SK-N-SH (cell line): ENCODE results near the gene ORC3. TPM values are rescaled to one million over a fixed set of nuclear protein-coding genes. Genes with fewer than 3 reads are reported as not detected.
"Not testable (repeated sequence)": the region's sequence is repeated elsewhere in the genome, so short reads cannot be mapped to it uniquely, and the experiment has no call there.

Experiments
- CTCF ChIA-PET: fragments of 300-600, 350-600 bp; formaldehyde crosslinking; extraction: SDS; loops from one replicate; lab custom pipeline; 2021; lab: Yijun Ruan, JAX
- POLR2A ChIA-PET: fragments of 350-600 bp; sonication (Branson Sonifier 250); formaldehyde crosslinking; extraction: SDS; loops from one replicate; lab custom pipeline; 2020; ENCODE audit warnings: antibody characterized with exemption, inconsistent platforms; lab: Yijun Ruan, JAX
- DNase-seq: peaks from one replicate; pipeline ENCODE4 v3.0.0; 2012
- H2AFZ ChIP-seq: fragments of 200-600 bp; sonication (generic); 2 replicates; pipeline ENCODE4 v1.8.1; 2016; ENCODE audit warnings: antibody characterized with exemption, mild to moderate bottlenecking, low read depth
- H3F3A ChIP-seq: fragments of 200-600 bp; sonication (generic); replicated peaks from 2 replicates; pipeline ENCODE3; 2016; ENCODE audit warnings: antibody characterized with exemption, mild to moderate bottlenecking; ENCODE audit not compliant: insufficient read depth
- H3K27ac ChIP-seq, 2 experiments: fragments of 200-500 bp in 1 of 2; fragments of 200-600 bp in 1 of 2; sonication (Bioruptor generic) in 1 of 2; sonication (generic), shearing (Covaris generic) in 1 of 2; 2 replicates each; pipeline versions ENCODE4 v1.5.1 to v1.6.1; 2014 to 2016; ENCODE audit warnings: low read depth in 2 of 2, inconsistent platforms in 1 of 2, low read length in 1 of 2, mild to moderate bottlenecking in 1 of 2, mixed read lengths in 1 of 2
- H3K27me3 ChIP-seq: fragments of 200-600 bp; sonication (generic), shearing (Covaris generic); 2 replicates; pipeline ENCODE4 v1.6.1; 2016; ENCODE audit warnings: mixed run types; ENCODE audit not compliant: insufficient read depth
- H3K36me3 ChIP-seq, 2 experiments: fragments of 200-500 bp in 1 of 2; fragments of 200-600 bp in 1 of 2; sonication (Bioruptor generic) in 1 of 2; sonication (generic) in 1 of 2; replicated peaks in 1 of 2; 2 replicates each; pipeline versions ENCODE3 to v1.5.1; 2014 to 2016; ENCODE audit warnings: low read length in 1 of 2, mild to moderate bottlenecking in 1 of 2; ENCODE audit not compliant: insufficient read depth in 2 of 2, control insufficient read depth in 1 of 2
- H3K4me1 ChIP-seq, 2 experiments: fragments of 200-500 bp in 1 of 2; fragments of 200-600 bp in 1 of 2; sonication (Bioruptor generic) in 1 of 2; sonication (generic), shearing (Covaris generic) in 1 of 2; 2 replicates each; pipeline versions ENCODE4 v1.5.1 to v1.6.1; 2014 to 2016; ENCODE audit warnings: low read depth in 1 of 2, low read length in 1 of 2, mixed run types in 1 of 2; ENCODE audit not compliant: insufficient read depth in 2 of 2, control insufficient read depth in 1 of 2
- H3K4me2 ChIP-seq: fragments of 200-600 bp; sonication (generic), shearing (Covaris generic); 2 replicates; pipeline ENCODE4 v1.6.1; 2017; ENCODE audit warnings: mixed run types
- H3K4me3 ChIP-seq, 2 experiments: fragments of 200-500 bp in 1 of 2; fragments of 200-600 bp in 1 of 2; sonication (Bioruptor generic) in 1 of 2; sonication (generic), shearing (Covaris generic) in 1 of 2; 2 replicates each; pipeline versions ENCODE4 v1.5.1 to v1.8.1; 2014 to 2016; ENCODE audit warnings: low read depth in 2 of 2, inconsistent platforms in 1 of 2, low read length in 1 of 2, mild to moderate bottlenecking in 1 of 2, mixed read lengths in 1 of 2, moderate library complexity in 1 of 2
- H3K79me2 ChIP-seq: fragments of 200-600 bp; sonication (generic); 2 replicates; pipeline ENCODE4 v1.8.1; 2017; ENCODE audit warnings: mild to moderate bottlenecking; ENCODE audit not compliant: insufficient read depth
- H3K9ac ChIP-seq: fragments of 200-600 bp; sonication (generic); 2 replicates; pipeline ENCODE4 v1.6.1; 2017; ENCODE audit warnings: mixed run types
- H3K9me2 ChIP-seq: fragments of 200-600 bp; sonication (generic); 2 replicates; pipeline ENCODE4 v1.6.1; 2017; ENCODE audit warnings: mixed run types
- H3K9me3 ChIP-seq: fragments of 200-600 bp; sonication (generic); 2 replicates; pipeline ENCODE4 v1.6.1; 2017; ENCODE audit warnings: mixed run types, mild to moderate bottlenecking, moderate library complexity
- H4K20me1 ChIP-seq: fragments of 200-600 bp; sonication (generic); 2 replicates; pipeline ENCODE4 v1.6.1; 2017; ENCODE audit warnings: mild to moderate bottlenecking, mixed run types; ENCODE audit not compliant: insufficient read depth
- ELF1 ChIP-seq: IDR thresholded peaks from 2 replicates; pipeline ENCODE4 v1.4.0; 2012
- EP300 ChIP-seq, 2 experiments: IDR thresholded peaks; 2 replicates each; pipeline versions ENCODE4 v1.4.0 to v1.6.1; 2012; ENCODE audit warnings: borderline replicate concordance in 1 of 2, low read depth in 1 of 2, low read length in 1 of 2
- FOXM1 ChIP-seq: IDR thresholded peaks from 2 replicates; pipeline ENCODE4 v1.4.0; 2012; ENCODE audit warnings: low read depth, mild to moderate bottlenecking
- GABPA ChIP-seq: IDR thresholded peaks from 2 replicates; pipeline ENCODE4 v1.4.0; 2012; ENCODE audit warnings: low read depth, mild to moderate bottlenecking
- GATA2 ChIP-seq: sonication (generic); formaldehyde crosslinking; IDR thresholded peaks from 2 replicates; pipeline ENCODE4 v1.5.0; 2020; ENCODE audit warnings: mild to moderate bottlenecking, missing genetic modification reagents
- MAX ChIP-seq: IDR thresholded peaks from 2 replicates; pipeline ENCODE4 v1.4.0; 2012; ENCODE audit warnings: low read depth
- MXI1 ChIP-seq: IDR thresholded peaks from 2 replicates; pipeline ENCODE4 v1.6.1; 2012; ENCODE audit warnings: mild to moderate bottlenecking, low read depth, low read length, improper control_type of control experiment
- NFIC ChIP-seq: IDR thresholded peaks from 2 replicates; pipeline ENCODE4 v1.4.0; 2012; ENCODE audit warnings: borderline replicate concordance
- NRF1 ChIP-seq: IDR thresholded peaks from 2 replicates; pipeline ENCODE4 v1.6.1; 2012; ENCODE audit warnings: low read depth, mild to moderate bottlenecking, low read length
- PBX3 ChIP-seq: IDR thresholded peaks from 2 replicates; pipeline ENCODE4; 2012
- POLR2AphosphoS5 ChIP-seq: IDR thresholded peaks from 2 replicates; pipeline ENCODE4 v1.6.1; 2012; ENCODE audit warnings: low read depth, low read length
- RAD21 ChIP-seq: IDR thresholded peaks from 2 replicates; pipeline ENCODE4 v1.6.1; 2012; ENCODE audit warnings: mild to moderate bottlenecking, low read length
- RFX5 ChIP-seq: IDR thresholded peaks from 2 replicates; pipeline ENCODE4 v1.6.1; 2012; ENCODE audit warnings: mild to moderate bottlenecking, improper control_type of control experiment, low read length
- RXRA ChIP-seq: IDR thresholded peaks from 2 replicates; pipeline ENCODE4 v1.4.0; 2012; ENCODE audit warnings: low read depth, mild to moderate bottlenecking, borderline replicate concordance
- SMC3 ChIP-seq: IDR thresholded peaks from 2 replicates; pipeline ENCODE4 v1.6.1; 2012; ENCODE audit warnings: low read depth, low read length, improper control_type of control experiment
- TCF12 ChIP-seq: IDR thresholded peaks from 2 replicates; pipeline ENCODE4 v1.4.0; 2012
- TEAD4 ChIP-seq: IDR thresholded peaks from 2 replicates; pipeline ENCODE4 v1.4.0; 2012; ENCODE audit warnings: mild to moderate bottlenecking, borderline replicate concordance; ENCODE audit not compliant: insufficient read depth
- USF2 ChIP-seq: fragments of 150-350 bp; IDR thresholded peaks from 2 replicates; pipeline ENCODE4 v1.6.1; 2017; ENCODE audit warnings: antibody characterized with exemption, low read length, low read depth, borderline replicate concordance
- YY1 ChIP-seq: IDR thresholded peaks from 2 replicates; pipeline ENCODE4 v1.4.0; 2012; ENCODE audit warnings: low read depth, mild to moderate bottlenecking
- WGBS: methylation state at CpG from one replicate; pipeline ENCODE4 v1.1.6; 2017; ENCODE audit warnings: low lambda C conversion rate; 5-methylcytosine and 5-hydroxymethylcytosine counted together
- polyA plus RNA-seq, 3 experiments: library from polyadenylated mRNA; depleted of rRNA; stranded (reverse); fragments of >200 nt; gene quantifications; 2 replicates each; pipeline ENCODE4 v1.2.3, GENCODE V29; 2012

The ORC3 gene
- polyA plus RNA-seq, 1 of the 3 experiments (the other 2 are of a cell fraction), result 13.3 TPM

GRCh38 chr6:87692086-87692485, 102.2 kb downstream of the ORC3 start:
- peaks cover 17% of the 10 kb centered on the region for H3F3A ChIP-seq
- H3K27ac ChIP-seq, result no peak overlapping the region
- H2AFZ ChIP-seq, result no peak overlapping the region
- H3K79me2 ChIP-seq, result peaks cover 100% of the 10 kb centered on the region
- H3K9me3 ChIP-seq, result no peaks in the 10 kb centered on the region
- no peak overlapping the region for H3K4me3 ChIP-seq
- ChIA-PET POLR2A (no interaction called here), CTCF (no interaction called here)
- H3K9me2 ChIP-seq, result no peaks in the 10 kb centered on the region
- H3K4me2 ChIP-seq, result no peak overlapping the region
- no peak overlapping the region for H3K9ac ChIP-seq
- no peaks in the 10 kb centered on the region for H3K27me3 ChIP-seq
- no peak for DNase-seq
- WGBS, result 87% methylated on average over 2 of the region's 2 CpGs
- H4K20me1 ChIP-seq, result peaks cover 100% of the 10 kb centered on the region
- H3K36me3 ChIP-seq, result peaks cover 0 to 22% of the 10 kb centered on the region in 2 experiments
- no peak for TF ChIP-seq TEAD4
- TF ChIP-seq MAX, result no peak
- TF ChIP-seq MXI1, result no peak
- peaks cover 4 to 21% of the 10 kb centered on the region in 2 experiments; a peak in 3 of 4 replicates for H3K4me1 ChIP-seq

GRCh38 chr6:87696817-87697216, 106.9 kb downstream of the ORC3 start:
- not testable (repeated sequence) for DNase-seq, H3K4me3 ChIP-seq, H3K9me3 ChIP-seq, H2AFZ ChIP-seq, H3K9ac ChIP-seq, H3K27me3 ChIP-seq, H3K9me2 ChIP-seq
- H3K79me2 ChIP-seq, result peaks cover 100% of the 10 kb centered on the region
- peaks cover 88% of the 10 kb centered on the region for H4K20me1 ChIP-seq
- POLR2A ChIA-PET, result interaction anchor here (0.6 to 1.1 kb wide), 2 partner anchors 76 to 107 kb away, joined by 3 to 4 read pairs; no protein-coding TSS in a partner anchor
- peak overlapping the region; percentile 64 to 92; a peak in 3 of 4 replicates for H3K27ac ChIP-seq
- 95% methylated on average over 9 of the region's 12 CpGs for WGBS
- H3K4me2 ChIP-seq, result peak overlapping the region; percentile 77; the same call in 1 of the 2 replicates
- CTCF ChIA-PET, result interaction anchor here (3.0 kb wide), 1 partner anchor 10 kb away, joined by 10 read pairs; no protein-coding TSS in a partner anchor
- H3K4me1 ChIP-seq, result peaks cover 12 to 34% of the 10 kb centered on the region in 2 experiments
- H3K36me3 ChIP-seq, result peaks cover 0 to 18% of the 10 kb centered on the region in 2 experiments
- H3F3A ChIP-seq, result peaks cover 42% of the 10 kb centered on the region

- Histone ChIP-seq H3K4me1 (peaks cover 12 to 34% of the 10 kb centered on the region in 2 experiments), H3K4me2 (peak overlapping the region; percentile 77), H3K27ac (peak overlapping the region; percentile 64 to 92), H3K4me3 (peak overlapping the region; percentile 93 to 98), H3K9me3 (no peaks in the 10 kb centered on the region), H3K27me3 (no peaks in the 10 kb centered on the region), H3K79me2 (peaks cover 91% of the 10 kb centered on the region), H3K36me3 (peaks cover 0 to 16% of the 10 kb centered on the region in 2 experiments), H3K9ac (no peak overlapping the region; the same call in 1 of the 2 replicates), H4K20me1 (peaks cover 78% of the 10 kb centered on the region), H3K9me2 (no peaks in the 10 kb centered on the region), H3F3A (peaks cover 48% of the 10 kb centered on the region), H2AFZ (no peak overlapping the region)
- CTCF ChIA-PET, result interaction anchor here (0.6 to 3.0 kb wide), 4 partner anchors 11 to 345 kb away, joined by 3 to 10 read pairs (median 4); no protein-coding TSS in a partner anchor
- 38% methylated on average over 8 of the region's 8 CpGs for WGBS
- DNase-seq, result peak; percentile 63
- POLR2A ChIA-PET, result interaction anchor here (0.6 to 1.1 kb wide), 3 partner anchors 75 to 204 kb away, joined by 3 to 4 read pairs (median 3); no protein-coding TSS in a partner anchor
- TF ChIP-seq YY1 (peak; percentile 34; the same call in 1 of the 2 replicates), FOXM1 (no peak), ELF1 (no peak), GABPA (no peak), NFIC (peak; percentile 58; the same call in 1 of the 2 replicates), POLR2AphosphoS5 (peak; percentile 50; the same call in 1 of the 2 replicates), RAD21 (0 out of 2 replicates have a peak, but pooled peaks have one; percentile 15), RXRA (no peak), RFX5 (no peak), EP300 (IDR thresholded peaks at IDR 0.05; ENCODE audit: borderline replicate concordance in 1 of 2, low read depth in 1 of 2, low read length in 1 of 2) (peak in 1 of 2 experiments; percentile 64; a peak in 2 of 4 replicates), MXI1 (peak; percentile 87), NRF1 (no peak), TCF12 (peak; percentile 88), PBX3 (peak; percentile 80), SMC3 (no peak; the same call in 1 of the 2 replicates), GATA2 (no peak), USF2 (no peak)
Measured at GRCh38 chr6:87697581-87698546, 107.9 kb downstream of the ORC3 start.
